Skin epidermis (tissue), 12 donors: ENCODE results near the gene PKP4.
A peak's percentile ranks its signal among the peaks of the same experiment; 100 is the strongest.

Experiments
- H3K27ac ChIP-seq, 21 experiments: fragments of 200-600 bp; sonication (generic) in 11 of 21; one replicate each; pipeline ENCODE4 v1.5.0; 2020; ENCODE audit warnings: mild to moderate bottlenecking in 3 of 21, inconsistent platforms in 2 of 21, moderate library complexity in 2 of 21
- H3K4me3 ChIP-seq, 7 experiments: fragments of 200-600 bp; sonication (generic) in 2 of 7; one replicate each; pipeline ENCODE4 v1.5.0; 2020; ENCODE audit warnings: inconsistent platforms in 2 of 7, mild to moderate bottlenecking in 2 of 7, moderate library complexity in 1 of 7

PKP4 gene

GRCh38 chr2:158493458-158493857 lies 36.7 kb downstream of the PKP4 start:
- Histone ChIP-seq H3K4me3 (no peak overlapping the region), H3K27ac (no peak overlapping the region)

DNA sequence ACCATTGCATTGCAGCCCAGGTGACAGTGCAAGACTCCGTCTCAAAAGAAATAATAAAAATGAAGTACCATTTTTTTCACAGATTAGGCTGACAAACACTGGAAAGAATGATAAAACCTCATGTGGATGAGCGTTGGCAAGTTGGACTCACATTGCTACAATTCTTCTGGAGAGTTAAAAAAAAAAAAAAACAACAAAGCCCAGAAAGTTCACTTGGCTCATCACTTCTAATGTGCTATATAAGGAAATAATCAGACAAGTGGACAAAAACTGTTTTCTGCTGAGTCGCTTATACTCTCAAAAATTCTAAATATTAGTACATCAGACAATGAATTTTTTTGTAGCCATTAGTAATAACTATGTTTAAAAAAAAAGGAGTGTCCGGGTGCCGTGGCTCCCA lies 38.4 kb downstream of the PKP4 start:
- H3K27ac ChIP-seq, result no peak overlapping the region

DNA sequence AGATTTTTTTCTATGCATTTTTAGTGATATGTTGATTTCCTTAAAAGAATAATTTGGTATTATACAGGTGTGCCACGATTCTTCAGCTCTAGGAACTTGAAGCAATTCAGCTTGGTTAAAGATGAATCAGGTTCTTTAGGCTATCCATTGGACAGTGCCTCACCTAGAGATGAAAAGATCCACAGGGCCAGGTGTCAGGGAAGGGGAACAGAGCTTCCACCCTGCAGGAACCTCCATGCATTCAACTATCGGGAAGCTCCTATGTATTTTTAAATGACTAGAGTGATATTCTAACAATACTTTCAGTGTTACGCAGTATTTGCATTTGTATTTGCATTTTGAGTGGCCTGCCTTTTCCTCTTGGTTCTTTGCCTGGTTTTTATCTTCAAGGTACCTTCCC lies 40.2 kb downstream of the PKP4 start:
- Histone ChIP-seq H3K27ac (peak overlapping the region in 1 of 21 experiments; percentile 56), H3K4me3 (no peak overlapping the region)

More for the DNA sequence above, 38.4 kb downstream of the PKP4 start:
- no peak overlapping the region for H3K4me3 ChIP-seq

- Histone ChIP-seq H3K4me3 (no peak overlapping the region), H3K27ac (no peak overlapping the region)
These were observed 40.7 kb downstream of the PKP4 start for GRCh38 chr2:158497486-158497885.

- Histone ChIP-seq H3K27ac (no peak overlapping the region), H3K4me3 (no peak overlapping the region)
These were observed 41.4 kb downstream of the PKP4 start for GRCh38 chr2:158498043-158498748.

GRCh38 chr2:158498749-158499136 lies 42.0 kb downstream of the PKP4 start:
- H3K4me3 ChIP-seq, result no peak overlapping the region
- H3K27ac ChIP-seq, result no peak overlapping the region

DNA sequence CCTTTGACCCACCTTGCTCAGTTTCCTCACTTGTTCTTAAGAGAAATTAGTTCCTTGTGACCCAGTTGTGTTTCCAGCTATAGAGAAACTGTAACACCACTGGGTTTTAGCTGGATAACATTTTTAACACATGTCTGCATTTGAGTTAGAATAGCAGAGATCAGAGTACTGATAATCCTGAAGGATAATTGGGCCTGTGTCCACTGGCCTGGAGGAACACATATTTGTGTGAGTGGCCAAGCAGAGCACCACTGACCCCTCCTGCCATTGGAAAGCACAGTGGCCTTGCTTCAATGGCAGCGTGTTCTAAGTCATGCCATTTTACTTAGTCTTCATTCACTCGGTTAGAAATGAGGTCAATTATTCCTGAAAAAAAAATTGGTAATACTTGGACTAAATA lies 42.6 kb downstream of the PKP4 start:
- Histone ChIP-seq H3K27ac (no peak overlapping the region), H3K4me3 (no peak overlapping the region)

- H3K4me3 ChIP-seq, result no peak overlapping the region
- H3K27ac ChIP-seq, result no peak overlapping the region
These were observed 43.6 kb downstream of the PKP4 start for GRCh38 chr2:158500333-158500732.

DNA sequence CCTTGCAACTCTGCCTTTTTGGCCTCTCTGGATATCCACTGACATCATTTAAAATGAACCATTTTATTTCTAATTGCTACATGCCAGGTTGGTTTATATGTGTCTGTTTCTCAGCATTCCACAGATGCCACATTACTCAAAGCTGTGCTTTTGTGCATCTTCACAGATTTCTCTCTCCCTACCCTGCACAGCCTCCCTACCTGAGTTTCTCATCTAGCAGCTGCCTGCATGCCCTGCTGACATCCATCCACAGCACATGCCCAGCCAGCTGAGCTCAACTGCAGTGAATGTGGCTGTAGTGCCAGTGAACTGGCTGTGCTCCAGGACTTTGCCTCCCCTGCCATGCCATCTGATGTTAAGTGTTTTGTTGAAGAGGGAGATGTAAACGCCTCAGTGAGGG lies 44.5 kb downstream of the PKP4 start:
- no peak overlapping the region for H3K4me3 ChIP-seq
- H3K27ac ChIP-seq, result no peak overlapping the region

GRCh38 chr2:158502974-158503373 lies 46.2 kb downstream of the PKP4 start:
- Histone ChIP-seq H3K27ac (no peak overlapping the region), H3K4me3 (no peak overlapping the region)

GRCh38 chr2:158504088-158504487 lies 47.3 kb downstream of the PKP4 start:
- Histone ChIP-seq H3K4me3 (no peak overlapping the region), H3K27ac (no peak overlapping the region)

DNA sequence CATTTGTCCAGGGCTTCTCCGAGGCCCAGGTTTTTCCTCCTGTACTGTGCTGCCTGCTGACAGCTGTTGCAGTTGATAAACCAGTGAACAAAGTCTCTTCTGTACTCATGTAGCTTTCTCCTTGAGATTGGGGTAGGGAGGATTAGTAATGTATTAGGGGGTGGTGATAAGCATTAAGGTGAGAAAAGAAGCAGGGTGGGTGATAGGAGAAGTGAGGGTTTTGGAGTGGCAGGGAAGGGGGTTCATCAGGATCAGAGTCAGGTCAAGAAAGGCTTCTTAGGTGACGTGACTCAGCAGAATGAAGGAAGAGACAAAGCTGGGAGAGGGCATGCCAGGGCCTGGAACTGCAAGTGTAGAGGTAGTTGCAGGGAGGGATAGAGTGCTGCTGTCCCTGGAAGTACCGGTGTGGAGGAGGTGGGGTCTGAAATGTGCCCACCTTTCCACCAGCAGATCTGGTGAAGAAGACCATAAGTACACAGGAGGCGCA lies 48.7 kb downstream of the PKP4 start:
- Histone ChIP-seq H3K4me3 (no peak overlapping the region), H3K27ac (peak overlapping the region in 2 of 21 experiments; percentile 12 to 15)

- Histone ChIP-seq H3K27ac (no peak overlapping the region), H3K4me3 (no peak overlapping the region)
These were observed 50.4 kb downstream of the PKP4 start for GRCh38 chr2:158507141-158507540.

DNA sequence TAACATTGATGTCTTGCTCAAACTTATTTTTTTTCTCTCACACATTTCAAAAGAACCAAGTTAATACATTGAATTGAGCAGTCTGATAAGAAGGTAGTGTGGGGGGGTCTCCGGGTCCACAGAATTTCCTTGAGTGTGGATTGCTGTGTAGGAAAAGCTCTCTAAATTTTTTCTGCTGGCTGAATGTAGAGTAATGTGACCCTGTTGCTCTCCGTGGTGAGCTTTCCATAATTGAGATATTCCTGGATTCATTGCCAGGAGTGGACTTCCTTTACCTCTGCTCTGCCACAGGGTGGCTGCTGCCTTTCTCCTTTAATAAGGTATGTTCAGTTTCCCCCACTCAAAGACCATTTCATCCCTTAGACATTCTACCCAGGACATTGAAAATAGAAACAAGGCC lies 50.9 kb downstream of the PKP4 start:
- Histone ChIP-seq H3K27ac (no peak overlapping the region), H3K4me3 (no peak overlapping the region)

- H3K27ac ChIP-seq, result peak overlapping the region in 3 of 21 experiments; percentile 0 to 42 (median 20)
- no peak overlapping the region for H3K4me3 ChIP-seq
These were observed 53.4 kb downstream of the PKP4 start for GRCh38 chr2:158509928-158510797.

GRCh38 chr2:158510887-158511286 lies 54.1 kb downstream of the PKP4 start:
- H3K27ac ChIP-seq, result no peak overlapping the region
- no peak overlapping the region for H3K4me3 ChIP-seq

DNA sequence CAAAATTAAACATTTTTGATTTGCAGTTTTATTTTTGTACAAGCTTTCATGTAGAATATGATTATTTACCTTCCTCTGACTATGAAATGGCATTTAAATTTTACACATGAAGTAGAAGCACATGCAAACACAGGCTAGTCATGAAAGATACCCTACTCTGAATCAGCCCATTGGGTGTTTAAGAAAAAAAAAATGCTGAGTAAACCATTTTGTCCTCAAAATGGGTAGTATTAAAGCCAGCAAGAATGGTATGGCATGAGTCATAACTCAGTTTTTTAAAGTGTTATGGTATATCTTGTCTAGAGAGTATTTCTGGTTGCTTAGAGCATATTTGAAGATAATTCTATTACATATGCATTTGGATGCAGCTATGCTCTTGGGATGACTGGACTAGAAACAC lies 55.0 kb downstream of the PKP4 start:
- Histone ChIP-seq H3K4me3 (no peak overlapping the region), H3K27ac (no peak overlapping the region)

- Histone ChIP-seq H3K4me3 (no peak overlapping the region), H3K27ac (no peak overlapping the region)
These were observed 55.6 kb downstream of the PKP4 start for GRCh38 chr2:158512323-158512722.

GRCh38 chr2:158513841-158514240 lies 57.1 kb downstream of the PKP4 start:
- no peak overlapping the region for H3K27ac ChIP-seq
- H3K4me3 ChIP-seq, result no peak overlapping the region

- no peak overlapping the region for H3K4me3 ChIP-seq
- H3K27ac ChIP-seq, result no peak overlapping the region
These were observed 61.3 kb downstream of the PKP4 start for GRCh38 chr2:158518084-158518483.

DNA sequence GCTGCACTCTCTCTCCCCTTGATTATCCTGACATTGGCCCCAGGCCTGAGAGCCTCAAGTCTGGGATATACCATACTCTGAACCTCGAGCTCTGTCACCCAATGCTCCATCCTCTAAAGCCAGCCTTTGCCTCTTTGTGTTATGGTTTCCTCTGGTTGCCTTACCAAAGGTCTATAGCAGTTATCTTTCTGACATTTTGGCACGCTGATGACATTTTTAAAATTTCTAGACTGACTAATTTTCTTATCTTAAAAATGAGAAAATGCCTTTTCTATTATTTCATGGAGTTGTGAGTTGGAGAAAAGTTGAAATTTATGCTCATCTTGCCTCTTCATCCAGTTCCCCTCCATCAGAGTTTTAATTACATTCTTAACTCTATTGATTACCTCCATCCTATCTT lies 62.7 kb downstream of the PKP4 start:
- Histone ChIP-seq H3K4me3 (no peak overlapping the region), H3K27ac (no peak overlapping the region)
